ENCODE results near the gene SLC9B2.
"Not testable (repeated sequence)": the region's sequence is repeated elsewhere in the genome, so short reads cannot be mapped to it uniquely, and the experiment has no call there.

Gene SLC9B2

GRCh38 chr4:103018391-103019307 is 57.9 kb downstream of the SLC9B2 start:
- peak; percentile 4 to 6 for DNase-seq

- DNase-seq, result no peak
Observed at GRCh38 chr4:103012551-103012950, 64.0 kb downstream of the SLC9B2 start.

- DNase-seq, result no peak
Observed at GRCh38 chr4:103012060-103012459, 64.5 kb downstream of the SLC9B2 start.

GRCh38 chr4:103011378-103012025 is 65.1 kb downstream of the SLC9B2 start:
- DNase-seq, result no peak

GRCh38 chr4:103010804-103011203 is 65.8 kb downstream of the SLC9B2 start:
- no peak for DNase-seq

- peak in 1 of 2 donors; percentile 50 for DNase-seq
Observed at GRCh38 chr4:103008875-103009729, 67.5 kb downstream of the SLC9B2 start.

GRCh38 chr4:103002551-103002950 is 74.0 kb downstream of the SLC9B2 start:
- DNase-seq, result no peak

- no peak for DNase-seq
Observed at GRCh38 chr4:102994803-102995202, 81.8 kb downstream of the SLC9B2 start.

- not testable (repeated sequence) for DNase-seq
Observed at GRCh38 chr4:102993985-102994384, 82.6 kb downstream of the SLC9B2 start.

GRCh38 chr4:102988429-102989020 is 88.0 kb downstream of the SLC9B2 start:
- no peak for DNase-seq

GRCh38 chr4:102981005-102981404 is 95.6 kb downstream of the SLC9B2 start:
- no peak for DNase-seq

All from activated CD4-positive, alpha-beta T cell treated with anti-CD3 and anti-CD28 coated beads for 4 hours (primary cell).